Neural progenitor cell (in vitro differentiated cells): ENCODE results near the gene TMEM126B.
"Not testable (repeated sequence)": the region's sequence is repeated elsewhere in the genome, so short reads cannot be mapped to it uniquely, and the experiment has no call there.

Source experiments
- EZH2 ChIP-seq: fragments of 200-600 bp; sonication (generic); IDR thresholded peaks from 2 replicates; pipeline ENCODE4 v1.6.1; 2017; ENCODE audit warnings: antibody characterized with exemption, mild to moderate bottlenecking, moderate library complexity
- TF ChIP-seq, protein P1 (sequence below): fragments of 200-600 bp; sonication (generic); IDR thresholded peaks from 2 replicates; pipeline ENCODE4 v1.5.1; 2017; ENCODE audit warnings: antibody characterized with exemption, mild to moderate bottlenecking

DNA sequence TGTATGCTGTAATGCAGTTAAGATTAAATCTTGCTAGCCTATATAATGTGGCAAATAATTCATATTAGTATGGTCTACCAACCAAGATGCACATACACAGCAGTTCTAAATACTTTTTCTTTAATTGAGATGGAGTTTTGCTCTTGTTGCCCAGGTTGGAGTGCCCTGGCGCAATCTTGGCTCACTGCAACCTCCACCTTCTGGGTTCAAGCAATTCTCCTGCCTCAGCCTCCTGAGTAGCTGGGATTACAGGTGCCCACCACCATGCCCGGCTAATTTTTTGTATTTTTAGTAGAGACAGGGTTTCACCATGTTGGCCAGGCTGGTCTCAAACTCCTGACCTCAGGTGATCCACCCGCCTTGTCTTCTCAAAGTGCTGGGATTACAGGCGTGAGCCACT is 25.9 kb downstream of the TMEM126B start:
- TF ChIP-seq, protein P1, sequence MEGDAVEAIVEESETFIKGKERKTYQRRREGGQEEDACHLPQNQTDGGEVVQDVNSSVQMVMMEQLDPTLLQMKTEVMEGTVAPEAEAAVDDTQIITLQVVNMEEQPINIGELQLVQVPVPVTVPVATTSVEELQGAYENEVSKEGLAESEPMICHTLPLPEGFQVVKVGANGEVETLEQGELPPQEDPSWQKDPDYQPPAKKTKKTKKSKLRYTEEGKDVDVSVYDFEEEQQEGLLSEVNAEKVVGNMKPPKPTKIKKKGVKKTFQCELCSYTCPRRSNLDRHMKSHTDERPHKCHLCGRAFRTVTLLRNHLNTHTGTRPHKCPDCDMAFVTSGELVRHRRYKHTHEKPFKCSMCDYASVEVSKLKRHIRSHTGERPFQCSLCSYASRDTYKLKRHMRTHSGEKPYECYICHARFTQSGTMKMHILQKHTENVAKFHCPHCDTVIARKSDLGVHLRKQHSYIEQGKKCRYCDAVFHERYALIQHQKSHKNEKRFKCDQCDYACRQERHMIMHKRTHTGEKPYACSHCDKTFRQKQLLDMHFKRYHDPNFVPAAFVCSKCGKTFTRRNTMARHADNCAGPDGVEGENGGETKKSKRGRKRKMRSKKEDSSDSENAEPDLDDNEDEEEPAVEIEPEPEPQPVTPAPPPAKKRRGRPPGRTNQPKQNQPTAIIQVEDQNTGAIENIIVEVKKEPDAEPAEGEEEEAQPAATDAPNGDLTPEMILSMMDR: not testable (repeated sequence)
- not testable (repeated sequence) for TF ChIP-seq EZH2
